ENCODE data around the gene GABPB2.

GRCh38 chr1:151067185-151067584 is 3.4 kb upstream of the GABPB2 start:
- TF ChIP-seq CTCF (conservative IDR thresholded peaks at IDR 0.05 in 1 of 2, IDR thresholded peaks at IDR 0.05 in 1 of 2; ENCODE audit: low read depth in 1 of 2, low read length in 2 of 2) (no peak), EZH2 (IDR thresholded peaks at IDR 0.05; ENCODE audit: low read length, missing control alignments) (no peak)

Measured in fibroblast of lung (primary cell).